HFF-Myc (cell line): ENCODE results near the gene POLR2L.
A peak's percentile ranks its signal among the peaks of the same experiment; 100 is the strongest.

Source experiments
- DNase-seq: peaks from one replicate; pipeline ENCODE4 v3.0.0-alpha.2; 2011; ENCODE audit warnings: low read depth; ENCODE audit errors: extremely low read depth
- H3K4me3 ChIP-seq: replicated peaks from 2 replicates; pipeline ENCODE4 v1.5.1; 2011; ENCODE audit warnings: low read depth, mild to moderate bottlenecking, control low read depth, low read length
- CTCF ChIP-seq: IDR thresholded peaks from 2 replicates; pipeline ENCODE4 v1.5.1; 2012; ENCODE audit warnings: mild to moderate bottlenecking, low read depth, low read length, control low read depth; ENCODE audit errors: missing control alignments

The POLR2L gene

GRCh38 chr11:855330-855674, 13.0 kb upstream of the POLR2L start:
- DNase-seq = no peak
- no peak for TF ChIP-seq CTCF
- no peak overlapping the region for H3K4me3 ChIP-seq

- DNase-seq = no peak
- TF ChIP-seq CTCF = no peak
- no peak overlapping the region for H3K4me3 ChIP-seq
These were observed 12.4 kb upstream of the POLR2L start for GRCh38 chr11:854601-855329.

GRCh38 chr11:853682-854448, 11.5 kb upstream of the POLR2L start:
- TF ChIP-seq CTCF = no peak
- H3K4me3 ChIP-seq = no peak overlapping the region
- DNase-seq = no peak

- H3K4me3 ChIP-seq = no peak overlapping the region
- no peak for DNase-seq
- TF ChIP-seq CTCF = no peak
These were observed 10.4 kb upstream of the POLR2L start for GRCh38 chr11:852762-853161.

- H3K4me3 ChIP-seq = 0 out of 2 replicates have a peak overlapping the region, but pooled peaks have one; percentile 1
- TF ChIP-seq CTCF = no peak
- no peak for DNase-seq
These were observed 8.7 kb upstream of the POLR2L start for GRCh38 chr11:850775-851763.

GRCh38 chr11:849951-850774, 7.8 kb upstream of the POLR2L start:
- TF ChIP-seq CTCF = no peak
- peak overlapping the region; percentile 34 for H3K4me3 ChIP-seq
- no peak for DNase-seq
